OCI-LY7 (cell line): ENCODE measurements around the gene SFT2D1. TPM values are rescaled to one million over a fixed set of nuclear protein-coding genes. Genes with fewer than 3 reads are reported as not detected.

Experiments
- BruUV-seq: library from RNA; stranded (reverse); fragments of 400-500 nt; replicated peaks from 2 replicates; lab custom pipeline; 2021; lab: Mats Ljungman, UMichigan
- CTCF ChIA-PET: fragments of 300-600 bp; sonication (Branson Sonifier 250); formaldehyde crosslinking; loops from one replicate; lab custom pipeline; 2022; ENCODE audit warnings: antibody characterized with exemption; ENCODE audit not compliant: unreplicated experiment; lab: Charles Lee
- POLR2A ChIA-PET: fragments of 300-600 bp; sonication (Branson Sonifier 250); formaldehyde crosslinking; loops from one replicate; lab custom pipeline; 2022; ENCODE audit warnings: antibody characterized with exemption; lab: Charles Lee
- DNase-seq: peaks from one replicate; pipeline ENCODE4 v3.0.0-alpha.2; 2015; ENCODE audit warnings: low spot score
- H2AFZ ChIP-seq: fragments of 200-600 bp; sonication (generic), shearing (Covaris generic); 2 replicates; pipeline ENCODE4 v1.6.1; 2014; ENCODE audit warnings: mild to moderate bottlenecking, antibody characterized with exemption, low read length, moderate library complexity
- H3K27ac ChIP-seq: fragments of 200-600 bp; sonication (generic); 2 replicates; pipeline ENCODE4 v1.5.1; 2014; ENCODE audit warnings: mixed run types, low read depth, mild to moderate bottlenecking, moderate library complexity, low read length, inconsistent platforms; ENCODE audit not compliant: poor library complexity, severe bottlenecking
- H3K36me3 ChIP-seq: fragments of 200-600 bp; sonication (generic); 2 replicates; pipeline ENCODE4 v1.6.1; 2014; ENCODE audit warnings: mild to moderate bottlenecking, antibody characterized with exemption, low read length, moderate library complexity, mixed read lengths; ENCODE audit not compliant: insufficient read depth
- H3K4me1 ChIP-seq: fragments of 200-600 bp; sonication (generic); 2 replicates; pipeline ENCODE4 v1.5.1; 2014; ENCODE audit warnings: mild to moderate bottlenecking, low read length; ENCODE audit not compliant: insufficient read depth, poor library complexity, severe bottlenecking
- H3K4me2 ChIP-seq: fragments of 200-600 bp; sonication (generic); 2 replicates; pipeline ENCODE4 v1.6.1; 2014; ENCODE audit warnings: mild to moderate bottlenecking, low read length
- H3K4me3 ChIP-seq: fragments of 200-600 bp; sonication (generic); 2 replicates; pipeline ENCODE4 v1.5.1; 2014; ENCODE audit warnings: mild to moderate bottlenecking, low read depth, low read length; ENCODE audit not compliant: poor library complexity, severe bottlenecking
- H3K79me2 ChIP-seq: fragments of 200-600 bp; sonication (generic); 2 replicates; pipeline ENCODE4 v1.6.1; 2016; ENCODE audit warnings: low read depth, mild to moderate bottlenecking, low read length, moderate library complexity, mixed read lengths; ENCODE audit not compliant: insufficient read depth
- H3K9me2 ChIP-seq: fragments of 200-600 bp; sonication (generic); 2 replicates; pipeline ENCODE4 v1.6.1; 2016; ENCODE audit warnings: mild to moderate bottlenecking, low read length, mixed read lengths; ENCODE audit not compliant: insufficient read depth
- H3K9me3 ChIP-seq: fragments of 200-600 bp; sonication (generic); 2 replicates; pipeline ENCODE4 v1.6.1; 2014; ENCODE audit warnings: mild to moderate bottlenecking, mixed run types, low read length, mixed read lengths
- H4K20me1 ChIP-seq: fragments of 200-600 bp; sonication (generic); 2 replicates; pipeline ENCODE4 v1.6.1; 2014; ENCODE audit warnings: mild to moderate bottlenecking, antibody characterized with exemption, low read length, moderate library complexity, mixed read lengths; ENCODE audit not compliant: insufficient read depth
- CTCF ChIP-seq: fragments of 200-600 bp; sonication (generic); conservative IDR thresholded peaks from 2 replicates; pipeline ENCODE4 v1.5.1; 2014; ENCODE audit warnings: mild to moderate bottlenecking, antibody characterized with exemption, low read length, moderate library complexity, mixed read lengths
- EZH2phosphoT487 ChIP-seq: fragments of 200-600 bp; sonication (generic); IDR thresholded peaks from 2 replicates; pipeline ENCODE4 v1.6.1; 2018; ENCODE audit warnings: low read depth, borderline replicate concordance, mild to moderate bottlenecking, mixed run types, antibody characterized with exemption, low read length, moderate library complexity, mixed read lengths
- intact Hi-C: fragments of 100-400 bp; cut with micrococcal nuclease; formaldehyde crosslinking; loops from one replicate; pipeline ENCODE4 v1.10.0; 2022; ENCODE audit not compliant: unreplicated experiment
- total RNA-seq, 2 experiments: library from RNA; depleted of rRNA in 1 of 2; stranded (reverse); fragments of >200 nt in 1 of 2; shearing (Covaris generic) in 1 of 2; gene quantifications; 2 replicates each; pipeline ENCODE4 v1.2.3, GENCODE V29; 2014 to 2022

The SFT2D1 gene
- total RNA-seq, 2 experiments from 2014 or later = 43.4 to 63.9 TPM

GRCh38 chr6:166281104-166281503, 61.2 kb downstream of the SFT2D1 start:
- H3K4me1 ChIP-seq = peaks cover 13% of the 10 kb centered on the region
- TF ChIP-seq CTCF (no peak), EZH2phosphoT487 (no peak)
- no peak overlapping the region for H3K27ac ChIP-seq
- no peak overlapping the region for H3K4me2 ChIP-seq
- intact Hi-C loops = no loop called here
- no peaks in the 10 kb centered on the region for H3K9me2 ChIP-seq
- no peaks in the 10 kb centered on the region for H3K9me3 ChIP-seq
- ChIA-PET POLR2A (interaction anchor here (0.6 to 2.3 kb wide), 8 partner anchors 14 to 124 kb away, joined by 3 to 8 read pairs (median 4); no protein-coding TSS in a partner anchor), CTCF (no interaction called here)
- no TSS peak for BruUV-seq
- no peaks in the 10 kb centered on the region for H3K79me2 ChIP-seq
- no peak for DNase-seq
- no peak overlapping the region for H2AFZ ChIP-seq
- H4K20me1 ChIP-seq = no peaks in the 10 kb centered on the region
- H3K36me3 ChIP-seq = no peaks in the 10 kb centered on the region
- no peak overlapping the region for H3K4me3 ChIP-seq

- DNase-seq = no peak
- Histone ChIP-seq H3K27ac (no peak overlapping the region), H3K9me3 (no peaks in the 10 kb centered on the region), H2AFZ (no peak overlapping the region), H3K36me3 (no peaks in the 10 kb centered on the region), H3K9me2 (no peaks in the 10 kb centered on the region), H3K79me2 (no peaks in the 10 kb centered on the region), H3K4me2 (no peak overlapping the region), H3K4me1 (peaks cover 14% of the 10 kb centered on the region), H4K20me1 (no peaks in the 10 kb centered on the region), H3K4me3 (no peak overlapping the region)
- TF ChIP-seq EZH2phosphoT487 = no peak
- TF ChIP-seq CTCF = no peak
- intact Hi-C loops = loop anchor here (5.0 kb wide), 1 partner anchor 392 kb away; no protein-coding TSS in a partner anchor
- POLR2A ChIA-PET = interaction anchor here (0.7 to 1.8 kb wide), 3 partner anchors 29 to 120 kb away, joined by 3 read pairs; partner anchors contain the start of gene PRR18
- no TSS peak for BruUV-seq
- CTCF ChIA-PET = interaction anchor here (1.0 to 1.5 kb wide), 2 partner anchors 15 to 121 kb away, joined by 3 to 5 read pairs; no protein-coding TSS in a partner anchor
These were observed 63.0 kb downstream of the SFT2D1 start for GRCh38 chr6:166279393-166279679.
